GM19043 (cell line): ENCODE measurements around the gene HECTD4.
A peak's percentile ranks its signal among the peaks of the same experiment; 100 is the strongest.
"Not testable (repeated sequence)": the region's sequence is repeated elsewhere in the genome, so short reads cannot be mapped to it uniquely, and the experiment has no call there.

Source experiments
- ATAC-seq: cut with Tn5 transposase; IDR thresholded peaks from one replicate; pipeline ENCODE4 v1.9.1; 2021; ENCODE audit warnings: low read depth; ENCODE audit not compliant: unreplicated experiment

Gene HECTD4

GRCh38 chr12:112359290-112359689, 22.9 kb downstream of the HECTD4 start:
- ATAC-seq = no peak

GRCh38 chr12:112357214-112357613, 25.0 kb downstream of the HECTD4 start:
- no peak for ATAC-seq

GRCh38 chr12:112354399-112354798, 27.8 kb downstream of the HECTD4 start:
- ATAC-seq = no peak

GRCh38 chr12:112353393-112353792, 28.8 kb downstream of the HECTD4 start:
- ATAC-seq = no peak

DNA sequence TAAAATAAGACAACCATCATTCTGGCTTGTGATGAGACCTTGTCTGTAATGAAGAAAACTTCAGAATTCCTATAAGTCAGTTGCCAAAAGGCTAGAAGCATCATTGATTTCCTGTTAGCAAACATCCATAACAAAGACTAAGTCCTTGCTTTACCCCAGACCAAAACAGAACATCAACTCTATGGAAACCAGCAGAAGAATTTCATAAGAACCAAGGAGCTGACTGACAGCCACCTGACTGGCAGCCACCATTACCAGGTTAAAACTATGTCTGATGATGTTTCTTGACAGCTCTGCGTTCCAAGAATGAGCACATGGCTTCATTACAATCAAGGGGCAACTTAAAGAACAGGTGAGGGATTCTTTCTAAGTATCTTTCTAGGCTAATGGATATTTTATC, 29.3 kb downstream of the HECTD4 start:
- no peak for ATAC-seq

GRCh38 chr12:112350593-112351592, 31.3 kb downstream of the HECTD4 start:
- no peak for ATAC-seq

- no peak for ATAC-seq
Measured at GRCh38 chr12:112349431-112349830, 32.8 kb downstream of the HECTD4 start.

- not testable (repeated sequence) for ATAC-seq
Measured at GRCh38 chr12:112348926-112349325, 33.3 kb downstream of the HECTD4 start.

GRCh38 chr12:112347581-112347982, 34.6 kb downstream of the HECTD4 start:
- ATAC-seq = peak; percentile 52

DNA sequence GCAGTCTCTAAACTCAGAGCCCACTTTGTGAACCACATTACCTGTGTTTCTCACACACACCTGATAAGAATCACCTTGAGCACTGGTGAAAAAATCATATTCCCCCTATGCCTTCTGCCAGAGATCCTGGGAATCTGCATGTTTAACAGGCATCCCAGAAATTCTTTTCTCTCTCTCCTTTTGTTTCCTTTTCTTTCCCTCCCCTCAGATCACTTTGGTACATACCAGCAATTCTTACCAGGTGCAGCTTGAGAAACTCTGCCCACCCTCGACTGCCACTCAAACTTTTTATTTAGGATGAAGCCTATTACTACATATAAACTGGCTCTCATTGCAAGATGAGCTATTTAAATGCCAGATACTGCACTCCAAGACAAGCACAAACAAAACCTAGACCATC, 36.0 kb downstream of the HECTD4 start:
- ATAC-seq = no peak

DNA sequence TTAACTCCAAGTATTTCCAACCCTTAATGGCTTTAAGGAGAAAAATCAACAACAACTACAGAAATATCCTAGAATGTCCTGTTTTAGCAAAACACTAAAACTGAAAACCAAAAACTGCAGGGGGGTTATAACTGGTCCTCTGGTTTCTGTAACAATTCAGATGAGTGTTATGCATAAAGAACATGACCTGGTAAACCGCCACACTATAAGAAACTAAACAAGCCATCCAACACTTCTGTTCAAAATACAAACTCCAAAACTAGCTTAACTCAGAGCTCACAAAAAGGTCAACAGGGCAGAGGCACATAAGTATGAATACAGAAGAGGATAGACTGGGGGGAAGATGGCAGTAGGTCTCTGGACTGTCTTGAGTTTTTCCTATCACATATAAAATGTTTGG, 38.0 kb downstream of the HECTD4 start:
- no peak for ATAC-seq

- no peak for ATAC-seq
Measured at GRCh38 chr12:112342587-112342986, 39.6 kb downstream of the HECTD4 start.

- ATAC-seq = no peak
Measured at GRCh38 chr12:112341046-112341825, 41.0 kb downstream of the HECTD4 start.

- ATAC-seq = no peak
Measured at GRCh38 chr12:112340230-112340629, 42.0 kb downstream of the HECTD4 start.

- ATAC-seq = not testable (repeated sequence)
Measured at GRCh38 chr12:112334999-112335398, 47.2 kb downstream of the HECTD4 start.

GRCh38 chr12:112333019-112333418, 49.2 kb downstream of the HECTD4 start:
- ATAC-seq = no peak

DNA sequence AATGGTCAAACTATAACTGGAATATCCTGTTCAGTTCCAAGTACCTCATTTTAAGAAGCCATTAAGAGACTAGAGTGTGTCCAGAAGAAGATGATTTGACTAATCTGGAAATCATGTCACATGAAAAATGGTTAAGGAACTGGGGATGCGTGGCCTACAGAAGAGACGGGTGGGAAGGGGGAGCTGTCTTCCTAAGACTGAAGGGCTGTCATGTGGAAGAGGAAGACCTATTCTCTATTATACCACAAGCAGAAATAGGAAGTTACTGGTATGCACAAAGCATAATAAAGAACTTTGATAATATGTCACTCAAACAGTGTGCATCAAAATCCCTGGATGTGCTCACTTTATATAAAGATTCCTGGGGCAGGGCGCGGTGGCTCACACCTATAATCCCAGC, 50.3 kb downstream of the HECTD4 start:
- ATAC-seq = no peak

GRCh38 chr12:112330706-112331105, 51.5 kb downstream of the HECTD4 start:
- ATAC-seq = no peak

GRCh38 chr12:112328456-112329124, 53.6 kb downstream of the HECTD4 start:
- no peak for ATAC-seq

GRCh38 chr12:112327209-112327938, 54.9 kb downstream of the HECTD4 start:
- no peak for ATAC-seq
